HG02642 (cell line): ENCODE results near the gene KRTAP5-9.
"Not testable (repeated sequence)": the region's sequence is repeated elsewhere in the genome, so short reads cannot be mapped to it uniquely, and the experiment has no call there.

Source experiments
- ATAC-seq: cut with Tn5 transposase; IDR thresholded peaks from one replicate; pipeline ENCODE4 v1.9.1; 2021; ENCODE audit warnings: mild to moderate bottlenecking; ENCODE audit not compliant: unreplicated experiment, poor library complexity

Gene KRTAP5-9

DNA sequence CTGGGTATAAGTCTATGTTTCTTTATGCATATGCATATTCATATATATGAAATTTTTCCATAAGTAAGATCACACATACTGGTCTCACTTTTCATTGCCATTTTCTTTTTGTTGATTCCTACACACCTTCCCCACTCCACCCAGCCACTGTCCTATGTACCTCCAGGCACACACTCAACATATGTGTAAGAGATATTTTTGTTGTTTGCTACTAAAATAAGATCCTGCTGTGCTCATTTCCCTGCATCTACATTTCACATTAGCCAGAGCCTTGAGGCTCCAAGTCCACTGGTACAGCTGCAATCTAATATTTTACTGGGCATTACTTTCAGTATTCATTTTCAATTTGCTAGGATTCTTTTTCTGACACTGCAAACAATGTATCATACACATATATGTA lies 9.0 kb downstream of the KRTAP5-9 start:
- ATAC-seq: no peak

DNA sequence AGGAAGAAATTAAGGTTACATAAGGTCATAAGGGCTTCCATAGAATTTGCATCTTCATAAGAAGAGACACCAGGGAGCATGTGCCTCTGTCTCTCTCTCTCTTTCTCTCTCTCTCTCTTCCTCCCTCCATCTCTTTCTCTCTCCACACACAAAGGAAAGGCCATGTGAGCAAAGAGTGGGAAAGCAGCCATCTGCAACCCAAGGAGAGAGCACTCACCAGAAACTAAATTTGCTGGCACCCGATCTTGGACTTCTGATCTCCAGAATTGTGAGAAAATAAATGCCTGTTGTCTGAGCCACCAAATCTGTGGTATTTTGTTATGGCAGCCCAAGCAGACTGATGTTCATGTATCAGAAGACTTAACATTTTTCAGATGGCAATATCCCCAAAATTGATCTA lies 10.8 kb downstream of the KRTAP5-9 start:
- no peak for ATAC-seq

GRCh38 chr11:71562120-71562519 lies 13.9 kb downstream of the KRTAP5-9 start:
- no peak for ATAC-seq

DNA sequence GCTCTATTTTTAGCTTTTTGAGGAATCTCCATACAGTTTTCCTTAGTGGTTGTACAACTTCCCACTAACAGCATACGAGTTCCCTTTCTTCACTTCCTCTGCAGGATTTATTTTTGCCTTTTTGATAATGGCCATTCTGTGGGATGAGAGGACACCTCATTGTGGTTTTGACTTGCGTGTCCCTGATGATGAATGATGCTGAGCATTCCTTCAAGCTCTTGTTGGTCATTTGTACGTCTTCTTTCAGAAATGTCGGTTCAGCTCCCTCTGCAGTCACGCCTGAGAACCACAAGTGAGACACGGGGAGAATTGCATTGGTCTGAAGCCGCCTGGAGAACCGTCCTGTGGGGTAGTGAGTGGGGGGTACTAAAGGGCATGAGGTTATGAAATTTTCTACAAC lies 15.2 kb downstream of the KRTAP5-9 start:
- no peak for ATAC-seq

DNA sequence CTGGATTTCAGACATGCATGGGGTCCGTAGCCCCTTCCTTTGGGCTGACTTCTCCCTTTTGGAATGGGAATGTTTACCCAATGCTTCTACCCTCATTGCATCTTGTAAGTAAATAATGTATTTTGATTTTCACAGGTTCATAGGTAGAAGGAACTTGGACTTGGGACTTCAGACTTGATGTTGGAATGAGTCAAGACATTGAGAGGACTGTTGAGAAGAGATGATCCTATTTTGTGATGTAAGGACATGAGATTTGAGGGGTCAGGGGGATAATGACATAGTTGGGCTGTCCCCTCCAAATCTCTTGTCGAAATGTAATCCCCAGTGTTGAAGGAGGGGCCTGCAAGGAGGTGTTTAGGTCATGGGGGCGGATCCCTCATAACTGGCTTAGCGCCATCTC lies 16.2 kb downstream of the KRTAP5-9 start:
- no peak for ATAC-seq

DNA sequence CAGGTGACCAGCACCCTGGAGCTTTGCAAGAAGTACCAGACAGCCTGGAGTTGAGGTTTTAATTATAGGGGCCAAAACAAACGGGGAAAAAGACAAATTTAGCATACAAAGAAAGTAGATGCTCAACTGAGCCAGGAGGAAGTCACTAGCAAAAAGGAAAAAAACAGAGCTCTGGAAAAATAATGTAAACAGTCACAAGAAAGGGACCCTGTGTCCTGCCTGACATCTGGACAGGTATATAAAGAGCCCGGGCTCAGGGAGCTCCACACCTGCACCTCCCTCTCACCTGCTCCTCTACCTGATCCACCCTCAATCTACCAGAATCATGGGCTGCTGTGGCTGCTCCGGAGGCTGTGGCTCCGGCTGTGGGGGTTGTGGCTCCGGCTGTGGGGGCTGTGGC lies 17.0 kb downstream of the KRTAP5-9 start, which contains the start of gene KRTAP5-10:
KRTAP5-10 (plus strand) TSS at position 301 of the 400 bp plus-strand sequence; CDS start at position 326, 25 bp downstream.
- ATAC-seq: no peak

DNA sequence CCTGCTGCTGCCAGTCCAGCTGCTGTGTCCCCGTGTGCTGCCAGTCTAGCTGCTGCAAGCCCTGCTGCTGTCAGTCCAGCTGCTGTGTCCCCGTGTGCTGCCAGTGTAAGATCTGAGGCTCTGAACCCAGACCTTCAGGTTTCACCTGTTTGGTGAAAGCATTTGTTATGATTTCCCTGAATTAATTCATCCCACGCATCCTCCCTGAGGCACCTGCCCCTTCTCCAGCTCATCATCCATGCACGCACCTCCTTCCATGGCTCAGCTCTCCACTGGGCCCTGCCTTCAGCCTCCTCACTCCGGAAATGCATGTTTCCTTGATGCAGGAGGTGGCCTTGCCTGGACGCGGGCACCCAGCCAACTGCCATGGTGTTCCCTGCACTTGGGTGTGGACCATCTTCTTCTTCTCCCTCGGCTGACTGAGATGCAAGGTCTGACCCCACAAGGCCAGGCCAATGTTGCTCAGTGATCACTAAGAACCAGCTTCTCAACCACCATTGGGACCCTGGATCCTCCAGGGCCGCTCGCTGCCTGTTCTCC lies 17.9 kb downstream of the KRTAP5-9 start:
- no peak for ATAC-seq

DNA sequence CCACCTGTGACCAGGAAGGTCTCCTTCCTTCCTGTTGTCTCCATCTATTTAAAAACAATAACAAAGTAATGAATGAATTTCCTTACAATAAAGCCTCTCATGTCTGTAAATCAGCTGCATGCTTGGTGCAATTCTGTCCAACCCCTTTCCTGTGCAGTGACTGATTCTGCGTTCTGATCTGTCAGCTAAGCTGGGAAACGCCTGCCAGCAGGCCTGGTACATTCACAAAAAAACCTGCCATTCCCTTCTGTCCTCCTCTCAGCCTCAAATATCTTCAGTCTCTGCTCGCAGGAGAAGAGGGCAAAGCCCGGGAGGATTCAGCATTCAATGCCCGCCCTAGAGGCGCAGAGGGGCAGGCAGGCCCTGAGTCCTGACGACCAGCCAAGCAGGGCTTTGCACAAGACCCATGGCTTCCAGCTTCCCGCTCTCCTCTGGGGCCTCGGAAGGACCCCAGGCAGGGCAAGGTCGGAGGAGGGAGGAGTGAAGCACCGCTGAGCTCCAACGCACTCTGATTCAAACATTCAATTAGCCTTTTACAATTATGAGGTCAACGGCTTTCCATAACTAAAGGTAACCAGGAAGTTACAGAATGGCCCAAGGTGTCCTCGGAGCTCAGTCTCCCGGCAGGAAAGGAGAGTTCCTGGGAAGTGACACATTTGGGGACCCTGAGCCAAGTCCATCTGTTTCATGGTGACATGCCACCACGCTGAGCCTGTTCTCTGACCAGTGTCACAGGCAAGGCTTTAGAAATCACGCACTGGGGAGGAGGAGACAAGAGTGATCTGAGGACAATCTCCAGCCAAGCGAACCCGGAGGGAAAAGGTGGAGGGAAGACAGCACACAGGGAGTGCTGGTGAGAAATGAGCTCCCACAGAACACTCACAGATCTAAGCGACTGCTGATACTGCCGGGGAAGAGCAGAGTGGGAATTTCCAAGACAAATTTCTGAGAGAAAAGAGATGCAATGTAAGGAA lies 18.7 kb downstream of the KRTAP5-9 start:
- ATAC-seq: not testable (repeated sequence)

DNA sequence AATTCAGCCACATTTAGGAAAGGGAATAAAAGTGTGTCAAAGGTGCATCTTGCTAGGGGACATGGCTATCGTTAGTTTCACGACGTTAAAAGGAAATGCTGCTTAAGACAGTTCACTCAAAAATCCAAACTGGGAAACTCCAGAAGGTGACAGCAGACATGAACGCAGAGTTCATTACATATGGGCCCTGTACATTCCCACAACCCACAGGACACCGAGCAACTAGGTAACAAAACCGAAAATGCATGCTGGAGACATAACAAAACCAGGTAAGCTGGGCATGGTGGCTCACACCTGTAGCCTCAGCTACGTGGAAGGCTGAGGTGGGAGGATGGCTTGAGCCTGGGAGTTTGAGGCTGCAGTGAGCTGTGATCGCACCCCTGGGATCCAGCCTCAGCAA lies 19.4 kb downstream of the KRTAP5-9 start:
- not testable (repeated sequence) for ATAC-seq

DNA sequence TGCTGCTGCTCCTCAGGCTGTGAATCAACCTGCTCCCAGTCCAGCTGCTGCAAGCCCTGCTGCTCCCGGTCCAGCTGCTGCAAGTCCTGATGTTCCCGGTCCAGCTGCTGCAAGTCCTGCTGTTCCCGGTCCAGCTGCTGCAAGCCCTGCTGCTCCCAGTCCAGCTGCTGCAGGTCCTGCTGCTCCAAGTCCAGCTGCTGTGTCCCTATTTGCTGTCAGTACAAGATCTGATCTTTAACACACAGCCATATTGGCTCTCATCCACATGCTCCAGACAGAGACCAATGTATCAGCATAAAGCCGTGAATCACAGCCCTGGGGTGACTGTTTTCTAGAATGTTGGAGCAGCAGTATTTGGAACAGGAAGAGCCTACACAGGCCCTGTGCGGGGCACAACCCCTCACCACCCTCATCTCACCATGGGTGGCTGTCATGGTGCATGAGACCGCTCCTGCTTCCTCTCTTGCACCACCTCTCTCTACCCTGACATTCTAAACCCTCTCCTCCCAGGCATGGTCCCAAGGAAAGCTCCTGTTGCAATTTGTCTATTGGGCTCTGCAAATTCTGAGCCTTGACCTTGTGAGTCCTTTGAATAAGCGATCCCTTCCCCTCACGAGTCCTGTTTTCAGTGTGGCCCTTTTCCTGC lies 20.6 kb downstream of the KRTAP5-9 start:
- ATAC-seq: no peak

GRCh38 chr11:71571101-71571850 lies 23.1 kb downstream of the KRTAP5-9 start:
- ATAC-seq: not testable (repeated sequence)

GRCh38 chr11:71572811-71573210 lies 24.6 kb downstream of the KRTAP5-9 start:
- no peak for ATAC-seq

GRCh38 chr11:71574418-71574817 lies 26.2 kb downstream of the KRTAP5-9 start:
- ATAC-seq: no peak

DNA sequence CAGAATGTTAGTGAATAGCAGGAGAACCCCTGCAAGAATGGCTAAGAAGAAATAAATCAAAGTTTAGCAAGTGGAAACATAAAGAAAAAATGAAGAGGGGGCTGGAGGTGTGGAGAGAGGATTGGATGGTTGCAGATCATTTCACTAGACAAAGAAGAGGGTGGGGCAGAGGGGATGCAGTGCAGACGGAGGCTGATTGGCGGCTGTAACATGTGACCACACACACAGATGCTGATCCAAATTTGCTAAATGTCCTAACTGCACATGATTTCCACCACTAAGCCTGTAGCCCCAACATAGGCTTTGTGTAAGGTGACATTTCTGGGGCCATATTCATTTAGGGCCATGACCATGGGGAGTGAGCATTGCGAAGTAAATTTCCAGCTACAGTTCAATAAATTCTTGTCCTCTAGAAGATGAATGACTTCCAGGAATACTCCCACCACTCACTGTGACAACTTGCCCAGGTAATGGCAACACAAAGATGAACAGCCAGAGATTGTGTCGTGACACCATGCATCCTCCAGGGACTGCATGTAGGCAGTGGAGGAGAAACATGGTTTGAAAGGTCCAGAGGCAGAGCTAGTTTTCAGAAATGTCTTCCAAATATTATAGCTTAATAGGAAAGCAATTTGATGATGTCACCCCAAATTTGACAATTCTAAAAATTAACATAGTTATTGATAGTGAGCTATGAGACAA lies 27.7 kb downstream of the KRTAP5-9 start:
- no peak for ATAC-seq

DNA sequence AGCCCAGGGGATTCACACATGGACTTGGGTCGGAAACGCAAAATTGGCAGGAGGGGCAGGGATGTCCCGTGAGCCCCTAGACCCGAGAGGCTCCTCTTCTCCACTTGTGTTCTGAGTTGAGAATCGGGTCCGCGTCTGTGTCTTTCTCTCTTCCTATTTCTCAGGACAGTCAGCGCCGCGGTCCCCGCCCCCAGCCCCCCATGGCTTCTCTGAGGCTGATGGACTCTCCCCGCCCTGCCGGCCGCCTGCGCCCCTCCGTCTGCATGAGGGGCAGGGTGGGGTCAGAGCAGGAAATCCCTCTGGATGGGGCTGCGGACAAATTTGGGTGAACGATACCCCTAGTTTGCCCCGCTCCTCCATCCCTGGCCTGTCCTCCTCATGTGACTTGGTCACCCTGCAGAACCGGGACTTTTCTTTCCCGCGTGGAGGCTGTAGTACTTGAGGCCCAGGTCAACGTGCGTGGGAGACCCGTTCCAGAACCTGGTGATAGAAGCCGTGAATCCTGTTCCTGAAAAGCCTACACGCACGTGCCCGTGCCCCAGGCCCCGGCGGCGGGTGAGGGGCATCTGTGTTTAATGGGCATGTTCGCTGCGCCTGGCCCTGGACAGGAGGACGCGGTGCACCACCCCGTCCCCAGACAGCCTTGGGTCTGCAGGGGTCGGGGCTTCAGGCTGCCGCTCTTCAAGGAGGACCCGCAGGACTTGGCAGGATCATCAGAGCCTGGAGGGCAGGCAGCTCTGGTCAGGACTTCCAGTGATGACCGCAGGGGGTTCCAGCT lies 28.7 kb downstream of the KRTAP5-9 start:
- not testable (repeated sequence) for ATAC-seq

GRCh38 chr11:71577469-71578004 lies 29.3 kb downstream of the KRTAP5-9 start:
- ATAC-seq: no peak

DNA sequence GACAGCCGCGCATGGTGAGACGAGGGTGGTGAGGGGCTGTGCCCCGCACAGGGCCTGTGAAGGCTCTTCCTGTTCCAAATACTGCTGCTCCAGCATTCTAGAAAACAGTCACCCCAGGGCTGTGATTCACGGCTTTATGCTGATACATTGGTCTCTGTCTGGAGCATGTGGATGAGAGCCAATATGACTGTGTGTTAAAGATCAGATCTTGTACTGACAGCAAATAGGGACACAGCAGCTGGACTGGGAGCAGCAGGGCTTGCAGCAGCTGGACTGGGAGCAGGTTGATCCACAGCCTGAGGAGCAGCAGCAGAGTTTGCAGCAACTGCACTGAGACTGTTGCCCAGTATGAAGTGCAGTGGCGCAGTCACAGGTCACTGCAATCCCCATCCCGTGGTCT lies 31.3 kb downstream of the KRTAP5-9 start:
- ATAC-seq: not testable (repeated sequence)

- no peak for ATAC-seq
Observed at GRCh38 chr11:71580057-71581003, 32.1 kb downstream of the KRTAP5-9 start.
